Measurements from ENCODE around the gene ATP8B1.
"Not testable (repeated sequence)": the region's sequence is repeated elsewhere in the genome, so short reads cannot be mapped to it uniquely, and the experiment has no call there.

Gene ATP8B1

DNA sequence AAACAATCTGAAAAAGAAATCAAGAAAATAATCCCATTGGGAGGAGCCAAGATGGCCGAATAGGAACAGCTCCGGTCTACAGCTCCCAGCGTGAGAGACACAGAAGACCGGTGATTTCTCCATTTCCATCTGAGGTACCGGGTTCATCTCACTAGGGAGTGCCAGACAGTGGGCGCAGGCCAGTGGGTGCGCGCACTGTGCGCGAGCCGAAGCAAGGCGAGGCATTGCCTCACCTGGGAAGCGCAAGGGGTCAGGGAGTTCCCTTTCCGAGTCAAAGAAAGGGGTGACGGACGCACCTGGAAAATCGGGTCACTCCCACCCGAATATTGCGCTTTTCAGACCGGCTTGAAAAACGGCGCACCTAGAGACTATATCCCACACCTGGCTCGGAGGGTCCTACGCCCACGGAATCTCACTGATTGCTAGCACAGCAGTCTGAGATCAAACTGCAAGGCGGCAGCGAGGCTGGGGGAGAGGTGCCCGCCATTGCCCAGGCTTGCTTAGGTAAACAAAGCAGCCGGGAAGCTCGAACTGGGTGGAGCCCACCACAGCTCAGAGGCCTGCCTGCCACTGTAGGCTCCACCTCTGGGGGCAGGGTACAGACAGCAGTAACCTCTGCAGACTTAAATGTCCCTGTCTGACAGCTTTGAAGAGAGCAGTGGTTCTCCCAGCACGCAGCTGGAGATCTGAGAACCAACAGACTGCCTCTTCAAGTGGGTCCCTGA lies 83.7 kb downstream of the ATP8B1 start:
- not testable (repeated sequence) for DNase-seq (ENCODE audit: low spot score)

- DNase-seq (ENCODE audit: low spot score): no peak
Observed at GRCh38 chr18:57716549-57716948, 86.6 kb downstream of the ATP8B1 start.

DNA sequence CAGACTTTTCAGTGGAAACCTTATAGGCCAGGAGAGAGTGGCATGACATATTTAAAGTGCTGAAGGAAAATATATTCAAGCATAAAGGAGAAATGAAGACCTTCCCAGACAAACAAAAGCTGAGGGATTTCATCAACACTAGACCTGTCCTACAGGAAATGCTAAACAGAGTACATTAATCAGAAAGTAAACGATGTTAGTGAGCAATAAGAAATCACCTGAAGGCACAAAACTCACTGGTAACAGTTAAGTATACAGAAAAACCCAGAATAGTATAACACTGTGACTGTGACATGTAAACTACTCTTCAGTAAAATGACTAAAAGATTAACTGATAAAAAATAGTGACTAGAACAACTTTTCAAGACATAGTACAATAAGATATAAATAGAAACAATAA lies 87.4 kb downstream of the ATP8B1 start:
- no peak for DNase-seq (ENCODE audit: low spot score)

DNA sequence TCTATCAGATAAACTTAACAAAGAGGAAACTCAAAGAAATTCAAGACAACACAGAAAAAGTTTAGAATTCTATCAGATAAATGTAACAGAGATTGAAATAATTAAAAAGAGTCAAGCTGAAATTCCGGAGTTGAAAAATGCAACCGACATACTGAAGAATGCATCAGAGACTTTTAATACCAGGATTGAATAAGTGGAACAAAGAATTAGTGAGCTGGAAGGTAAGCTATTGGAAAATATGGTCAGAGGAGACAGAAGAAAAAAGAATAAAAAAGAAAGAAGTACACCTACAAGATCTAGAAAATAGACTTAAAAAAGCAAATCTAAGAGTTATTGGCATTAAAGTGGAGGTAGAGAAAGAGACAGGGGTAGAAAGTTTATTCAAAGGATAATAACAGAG lies 88.0 kb downstream of the ATP8B1 start:
- DNase-seq (ENCODE audit: low spot score): no peak

- DNase-seq (ENCODE audit: low spot score): no peak
Observed at GRCh38 chr18:57710226-57710625, 92.9 kb downstream of the ATP8B1 start.

DNA sequence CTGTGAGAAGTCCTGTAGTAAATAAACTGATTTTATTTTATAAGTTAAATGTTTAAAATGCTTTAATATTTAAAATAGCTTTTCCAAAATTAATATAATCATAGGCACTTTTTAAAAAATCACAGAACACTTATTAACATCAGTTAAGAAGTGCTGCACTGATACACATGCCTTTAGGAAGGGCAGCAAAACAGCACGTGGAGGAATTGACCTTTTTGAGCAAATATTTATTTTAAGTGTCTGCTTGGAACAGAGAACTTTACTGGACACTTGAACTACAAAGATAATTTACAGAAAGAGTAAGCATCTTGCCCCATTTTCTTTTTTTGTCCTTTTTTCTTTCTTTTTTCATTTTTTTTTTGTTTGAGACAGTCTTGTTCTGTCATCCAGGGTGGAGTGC lies 93.8 kb downstream of the ATP8B1 start:
- DNase-seq (ENCODE audit: low spot score): no peak

DNA sequence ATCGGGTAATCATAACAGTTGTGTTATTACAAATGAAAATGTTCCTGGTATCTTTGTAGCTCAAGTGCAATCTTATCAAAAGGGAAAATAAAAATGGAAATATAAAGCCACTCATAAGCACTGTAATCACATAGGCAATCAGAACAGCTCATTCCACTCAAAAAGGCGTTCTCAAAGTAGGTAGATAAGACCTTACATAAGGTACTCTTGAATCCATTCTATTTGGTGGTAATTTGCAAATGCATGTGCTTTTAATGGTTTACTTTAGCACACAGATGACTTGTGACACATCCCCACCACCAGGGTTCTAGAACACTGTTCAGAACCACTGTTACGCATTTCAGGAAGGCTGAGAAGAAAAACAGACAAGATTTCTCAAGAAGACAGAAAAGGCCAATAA lies 94.8 kb downstream of the ATP8B1 start:
- DNase-seq (ENCODE audit: low spot score): no peak

DNA sequence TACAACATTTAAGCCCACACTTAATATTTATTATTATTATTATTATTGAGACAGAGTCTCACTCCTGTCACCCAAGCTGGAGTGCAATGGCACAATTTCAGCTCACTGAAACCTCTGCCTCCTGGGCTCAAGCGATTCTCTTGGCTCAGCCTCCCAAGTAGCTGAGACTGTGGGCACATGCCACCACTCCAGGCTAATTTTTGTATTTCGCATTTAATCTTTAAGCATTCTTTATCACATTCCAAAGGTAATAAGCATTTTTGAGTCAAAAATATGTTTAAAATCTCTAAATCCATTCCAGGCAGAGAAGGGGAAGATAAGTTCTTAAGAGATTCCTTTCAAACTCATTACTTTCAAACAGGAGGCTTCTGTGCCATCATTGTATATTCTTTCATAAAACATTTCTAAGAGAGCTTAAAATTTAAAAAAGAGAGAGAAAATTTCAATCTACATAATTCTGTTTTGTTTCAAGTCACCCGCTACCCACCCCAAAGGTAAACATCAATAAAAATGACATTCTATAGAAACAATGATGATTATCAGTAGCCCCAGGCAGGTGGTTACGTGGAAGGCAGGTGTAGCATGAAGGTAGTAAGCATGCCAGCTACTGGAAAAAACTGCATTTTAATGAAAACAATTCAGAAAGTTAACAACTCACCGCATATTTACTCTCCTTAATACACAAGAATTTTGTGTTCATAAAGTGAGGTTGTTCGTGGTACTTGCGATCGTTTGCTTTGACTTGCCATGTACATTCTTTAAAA lies 97.1 kb downstream of the ATP8B1 start:
- DNase-seq (ENCODE audit: low spot score): no peak

GRCh38 chr18:57705011-57705410 lies 98.1 kb downstream of the ATP8B1 start:
- DNase-seq (ENCODE audit: low spot score): no peak

GRCh38 chr18:57698571-57699276 lies 104.4 kb downstream of the ATP8B1 start:
- peak; percentile 32 for DNase-seq (ENCODE audit: low spot score)

- DNase-seq (ENCODE audit: low spot score): no peak
Observed at GRCh38 chr18:57697426-57697825, 105.7 kb downstream of the ATP8B1 start.

GRCh38 chr18:57696271-57696670 lies 106.8 kb downstream of the ATP8B1 start:
- no peak for DNase-seq (ENCODE audit: low spot score)

- DNase-seq (ENCODE audit: low spot score): no peak
Observed at GRCh38 chr18:57691363-57691762, 111.8 kb downstream of the ATP8B1 start.

DNA sequence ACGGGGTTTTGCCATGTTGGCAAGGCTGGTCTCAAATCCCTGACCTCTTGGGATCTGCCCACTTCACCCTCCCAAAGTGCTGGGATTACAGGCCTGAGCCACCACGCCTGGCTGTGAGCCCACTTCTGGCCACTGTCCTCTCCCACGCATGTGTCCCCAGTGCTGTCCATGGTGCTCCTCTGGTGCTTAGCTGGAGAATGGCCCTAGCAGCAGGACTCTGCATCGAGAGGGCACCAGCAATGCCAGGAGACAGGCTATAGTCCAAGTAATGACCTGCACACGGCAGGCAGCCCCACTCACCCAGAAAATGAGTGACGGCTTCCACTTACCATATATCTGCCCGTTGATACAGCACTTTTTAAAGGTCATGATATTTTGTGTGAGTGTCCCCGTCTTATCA lies 115.1 kb downstream of the ATP8B1 start:
- DNase-seq (ENCODE audit: low spot score): no peak

DNA sequence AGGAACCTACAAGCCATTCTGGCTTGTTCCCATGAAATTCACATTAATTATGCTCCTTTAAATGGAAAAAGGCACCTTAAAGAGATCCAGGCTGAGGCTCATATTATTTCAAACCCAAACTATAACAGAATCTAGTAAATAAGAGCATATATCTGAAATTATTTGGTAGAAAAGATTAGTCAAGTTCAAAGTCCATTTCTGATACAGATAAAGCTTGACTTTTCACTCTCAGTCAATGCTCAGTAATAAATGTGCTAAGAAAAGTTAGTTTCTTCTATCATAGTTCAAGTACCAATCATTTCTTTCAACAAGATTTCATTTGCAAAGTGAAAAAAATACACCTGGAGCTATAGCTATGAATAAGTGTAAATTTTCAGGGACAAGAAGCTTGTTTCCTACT lies 119.6 kb downstream of the ATP8B1 start:
- DNase-seq (ENCODE audit: low spot score): no peak

DNA sequence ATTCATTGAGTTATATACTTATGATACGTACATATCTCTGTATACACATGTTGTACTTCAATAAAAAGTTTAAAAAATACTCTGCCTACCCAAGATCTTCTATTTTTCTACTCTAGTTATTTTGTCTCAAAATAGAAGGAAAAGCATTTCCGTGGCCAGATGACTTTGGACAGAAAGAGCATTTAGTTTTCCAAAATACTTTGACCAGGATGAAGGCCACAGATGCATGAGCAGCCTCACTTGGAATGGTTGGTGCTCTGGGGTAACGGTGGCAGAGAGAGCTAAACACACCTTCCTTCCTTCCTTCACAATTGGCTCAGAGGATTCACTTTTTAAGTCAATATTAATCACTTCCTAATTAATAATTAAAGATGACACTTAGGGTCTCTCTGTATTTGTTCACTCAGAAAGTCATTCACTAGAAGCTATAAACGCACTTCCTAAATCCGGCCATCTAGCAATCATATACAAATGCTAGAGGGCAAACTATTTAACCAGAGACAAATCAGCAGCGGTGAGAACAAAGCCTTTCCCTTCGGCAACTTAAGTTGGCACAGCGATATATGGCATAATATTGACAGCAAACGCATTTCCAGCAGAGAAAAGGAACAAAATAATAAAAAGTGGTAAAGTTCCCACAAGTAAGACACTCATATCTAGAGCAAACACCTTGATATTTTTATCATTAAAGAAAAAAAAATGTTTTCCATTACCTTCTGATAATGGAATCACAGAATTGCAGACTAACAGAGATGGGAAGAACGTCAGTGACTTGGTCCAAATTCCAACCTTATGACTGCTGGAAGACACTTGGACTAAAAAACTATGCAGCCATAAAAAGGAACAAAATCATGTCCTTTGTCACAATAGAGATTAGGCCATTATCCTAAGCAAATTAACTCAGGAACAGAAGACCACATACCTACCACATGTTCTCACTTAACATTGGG lies 125.6 kb downstream of the ATP8B1 start:
- no peak for DNase-seq (ENCODE audit: low spot score)

- DNase-seq (ENCODE audit: low spot score): no peak
Observed at GRCh38 chr18:57674891-57675290, 128.2 kb downstream of the ATP8B1 start.

GRCh38 chr18:57670046-57670445 lies 133.1 kb downstream of the ATP8B1 start:
- no peak for DNase-seq (ENCODE audit: low spot score)

DNA sequence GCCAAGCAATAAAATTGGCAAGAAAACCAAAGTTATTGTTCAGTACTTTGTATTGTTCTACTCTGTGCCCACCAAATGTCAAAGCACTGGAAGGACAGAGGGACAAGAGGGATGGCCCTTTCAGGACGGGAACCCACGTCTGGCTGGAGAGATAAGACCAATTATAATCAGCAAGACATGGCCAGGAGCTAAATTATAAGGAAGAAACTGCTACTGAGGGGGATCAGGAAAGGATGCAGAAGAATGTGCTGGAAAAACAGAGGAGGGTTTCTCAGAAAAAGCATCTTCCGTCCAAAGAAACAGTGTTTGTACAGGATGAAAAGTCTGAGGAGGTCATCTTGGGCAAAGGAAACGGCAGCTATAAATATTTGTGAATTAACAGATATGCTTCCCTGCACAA lies 135.1 kb downstream of the ATP8B1 start:
- no peak for DNase-seq (ENCODE audit: low spot score)

- no peak for DNase-seq (ENCODE audit: low spot score)
Observed at GRCh38 chr18:57666818-57667497, 136.2 kb downstream of the ATP8B1 start.

DNA sequence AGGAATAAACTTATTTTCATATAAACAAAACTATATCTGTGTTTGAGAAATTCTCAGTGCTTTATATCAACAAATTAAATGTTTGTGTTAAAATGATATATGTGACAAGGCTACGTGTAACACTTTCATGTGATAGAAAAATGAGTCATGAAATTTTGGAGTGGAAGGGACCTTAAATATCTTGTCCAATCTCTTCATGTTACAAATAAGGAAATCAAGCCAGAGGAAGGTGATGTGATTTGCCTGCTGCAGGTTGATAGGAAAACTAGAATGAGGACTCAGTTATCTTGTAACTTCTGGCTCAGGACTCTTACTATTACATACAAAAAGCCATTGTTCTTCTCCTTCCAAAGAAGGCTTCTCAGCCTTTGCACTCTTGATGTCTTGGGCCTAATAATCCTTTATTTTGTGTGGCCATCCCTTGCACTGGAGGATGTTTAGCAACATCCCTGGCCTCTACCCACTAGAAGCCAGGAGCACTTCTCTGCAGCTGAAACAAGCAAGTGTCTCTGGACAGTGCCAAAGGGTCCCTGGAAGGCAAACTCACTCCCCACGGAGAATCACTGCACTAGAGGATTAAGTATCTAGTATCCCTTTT lies 138.4 kb downstream of the ATP8B1 start:
- DNase-seq (ENCODE audit: low spot score): no peak

Measured in putamen (tissue), 1 donor.